ENCODE measurements around the gene FAF2.

FAF2 gene

GRCh38 chr5:176514244-176514950 is 66.2 kb downstream of the FAF2 start:
- DNase-seq, result no peak

- peak in 1 of 2 donors; percentile 14 for DNase-seq
Observed at GRCh38 chr5:176515396-176515795, 67.2 kb downstream of the FAF2 start.

GRCh38 chr5:176517053-176517661 is 69.0 kb downstream of the FAF2 start:
- DNase-seq, result peak in 1 of 2 donors; percentile 23

GRCh38 chr5:176519810-176520720 is 71.9 kb downstream of the FAF2 start:
- DNase-seq, result no peak

- DNase-seq, result no peak
Observed at GRCh38 chr5:176521286-176521685, 73.1 kb downstream of the FAF2 start.

- DNase-seq, result no peak
Observed at GRCh38 chr5:176521699-176522263, 73.6 kb downstream of the FAF2 start.

- DNase-seq, result no peak
Observed at GRCh38 chr5:176524138-176524537, 76.0 kb downstream of the FAF2 start.

GRCh38 chr5:176524987-176525386 is 76.8 kb downstream of the FAF2 start:
- no peak for DNase-seq

GRCh38 chr5:176525677-176526076 is 77.5 kb downstream of the FAF2 start:
- no peak for DNase-seq

GRCh38 chr5:176526462-176526861 is 78.3 kb downstream of the FAF2 start:
- no peak for DNase-seq

GRCh38 chr5:176527246-176528222 is 79.3 kb downstream of the FAF2 start:
- DNase-seq, result no peak

- DNase-seq, result no peak
Observed at GRCh38 chr5:176528301-176528700, 80.1 kb downstream of the FAF2 start.

- DNase-seq, result no peak
Observed at GRCh38 chr5:176528761-176529115, 80.6 kb downstream of the FAF2 start.

- no peak for DNase-seq
Observed at GRCh38 chr5:176529116-176529740, 81.0 kb downstream of the FAF2 start.

- DNase-seq, result peak; percentile 68 to 80
Observed at GRCh38 chr5:176529741-176530141, 81.6 kb downstream of the FAF2 start.

GRCh38 chr5:176530393-176530982 is 82.3 kb downstream of the FAF2 start:
- no peak for DNase-seq

GRCh38 chr5:176530983-176531901 is 83.1 kb downstream of the FAF2 start:
- DNase-seq, result no peak

GRCh38 chr5:176531902-176532493 is 83.8 kb downstream of the FAF2 start:
- no peak for DNase-seq

GRCh38 chr5:176532795-176533194 is 84.6 kb downstream of the FAF2 start:
- DNase-seq, result no peak

GRCh38 chr5:176533390-176533789 is 85.2 kb downstream of the FAF2 start:
- DNase-seq, result no peak
